Stimulated activated effector memory CD8-positive, alpha-beta T cell treated with anti-CD3 and anti-CD28 coated beads, Interleukin-12 subunit alpha, Interleukin-12 subunit beta, amount 100 ng/mL, for 72 hours (primary cell): ENCODE measurements around the gene FCRL6.

ENCODE experiments used
- ATAC-seq: fragments of 150-1000 bp; cut with Tn5 transposase; 2 replicates; pipeline ENCODE4 v1.10.0; 2021
- DNase-seq, 2 donors: peaks; one replicate each; pipeline ENCODE4 v3.0.0; 2021 to 2022; ENCODE audit warnings: low spot score in 2 of 2
- H3K27ac Mint-ChIP-seq: one replicate; pipeline ENCODE4 v1.8.0; 2022; ENCODE audit warnings: mild to moderate bottlenecking, mixed read lengths
- H3K36me3 Mint-ChIP-seq: one replicate; pipeline ENCODE4 v1.8.0; 2022; ENCODE audit warnings: mild to moderate bottlenecking, mixed read lengths
- H3K4me1 Mint-ChIP-seq: one replicate; pipeline ENCODE4 v1.8.0; 2022; ENCODE audit warnings: mixed read lengths
- H3K4me3 Mint-ChIP-seq: one replicate; pipeline ENCODE4 v1.8.0; 2022; ENCODE audit warnings: mild to moderate bottlenecking, mixed read lengths
- H3K9me3 Mint-ChIP-seq: one replicate; pipeline ENCODE4 v1.8.0; 2022; ENCODE audit warnings: mixed read lengths

The FCRL6 gene

GRCh38 chr1:159859767-159860322, 57.7 kb downstream of the FCRL6 start:
- Mint-ChIP-seq H3K36me3 (no peaks in the 10 kb centered on the region), H3K4me1 (peaks cover 13% of the 10 kb centered on the region), H3K27ac (no peak overlapping the region), H3K4me3 (no peak overlapping the region), H3K9me3 (no peaks in the 10 kb centered on the region)
- no peak for DNase-seq
- no peak for ATAC-seq

- ATAC-seq = no peak
- H3K9me3 Mint-ChIP-seq = no peaks in the 10 kb centered on the region
- no peak overlapping the region for H3K27ac Mint-ChIP-seq
- no peak overlapping the region for H3K4me3 Mint-ChIP-seq
- no peaks in the 10 kb centered on the region for H3K36me3 Mint-ChIP-seq
- no peak for DNase-seq
- peaks cover 7% of the 10 kb centered on the region for H3K4me1 Mint-ChIP-seq
Observed at GRCh38 chr1:159860456-159860855, 58.3 kb downstream of the FCRL6 start.

GRCh38 chr1:159861218-159861617, 59.1 kb downstream of the FCRL6 start:
- no peak for ATAC-seq
- no peak overlapping the region for H3K4me3 Mint-ChIP-seq
- no peak for DNase-seq
- no peaks in the 10 kb centered on the region for H3K36me3 Mint-ChIP-seq
- peaks cover 8% of the 10 kb centered on the region for H3K4me1 Mint-ChIP-seq
- no peak overlapping the region for H3K27ac Mint-ChIP-seq
- no peaks in the 10 kb centered on the region for H3K9me3 Mint-ChIP-seq

DNA sequence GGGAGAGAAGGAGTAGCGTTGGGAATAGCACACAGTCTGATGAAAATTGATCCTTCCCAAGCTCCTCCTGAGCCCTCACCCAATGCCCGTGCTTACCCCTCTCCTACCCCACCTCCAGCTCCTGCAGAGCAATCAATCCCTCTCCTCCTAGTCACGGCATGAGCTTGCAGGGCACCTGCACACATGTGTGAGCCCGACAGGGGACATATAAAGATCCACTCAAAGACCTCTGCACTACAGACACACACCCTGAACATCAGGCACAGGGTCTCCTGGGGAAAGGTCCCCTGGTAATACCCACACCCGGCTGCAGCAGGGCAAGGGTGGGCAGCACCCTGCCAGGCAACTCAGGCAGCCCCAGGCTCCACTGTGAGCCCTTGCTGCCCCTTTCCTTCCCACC, 59.9 kb downstream of the FCRL6 start:
- DNase-seq = no peak
- Mint-ChIP-seq H3K4me1 (peaks cover 17% of the 10 kb centered on the region), H3K4me3 (no peak overlapping the region), H3K36me3 (no peaks in the 10 kb centered on the region), H3K27ac (no peak overlapping the region), H3K9me3 (no peaks in the 10 kb centered on the region)
- no peak for ATAC-seq

DNA sequence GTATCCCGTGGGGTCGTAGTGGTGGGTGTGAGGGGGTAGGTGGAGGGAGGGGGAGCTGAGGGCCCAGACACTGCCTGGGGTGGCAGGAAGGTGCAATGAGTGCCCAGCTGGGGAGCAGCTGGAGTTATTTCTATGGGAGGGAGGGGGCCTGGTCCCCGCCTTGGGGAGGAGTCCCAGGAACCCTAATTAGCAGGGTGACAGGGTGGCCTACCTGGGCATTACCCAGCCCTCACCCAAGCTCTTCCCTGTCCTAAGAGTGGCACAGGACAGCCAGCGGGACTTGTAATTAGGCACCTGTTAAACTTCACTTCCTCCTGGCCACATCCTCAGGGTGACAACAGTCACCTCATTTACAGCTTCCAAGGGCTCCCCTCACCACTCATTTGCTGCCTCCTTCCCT, 60.4 kb downstream of the FCRL6 start, which contains the start of gene VSIG8:
VSIG8 (minus strand) TSS at position 101 of the 400 bp plus-strand sequence. CDS start 136 bp downstream, outside the sequence.
- H3K4me3 Mint-ChIP-seq = no peak within 1 kb of the TSS
- H3K4me1 Mint-ChIP-seq = peaks cover 17% of the 10 kb centered on the region
- H3K27ac Mint-ChIP-seq = peak within 1 kb of the TSS; percentile 8

GRCh38 chr1:159864262-159864661, 62.1 kb downstream of the FCRL6 start:
- no peak for DNase-seq
- no peak overlapping the region for H3K4me3 Mint-ChIP-seq
- no peaks in the 10 kb centered on the region for H3K36me3 Mint-ChIP-seq
- H3K27ac Mint-ChIP-seq = no peak overlapping the region
- H3K9me3 Mint-ChIP-seq = no peaks in the 10 kb centered on the region
- peaks cover 22% of the 10 kb centered on the region for H3K4me1 Mint-ChIP-seq
- ATAC-seq = no peak

More for the DNA sequence above, 60.4 kb downstream of the FCRL6 start, which contains the start of gene VSIG8:
- H3K9me3 Mint-ChIP-seq = no peaks in the 10 kb centered on the region
- no peaks in the 10 kb centered on the region for H3K36me3 Mint-ChIP-seq
- ATAC-seq (no peak), DNase-seq (no peak)
